MM.1S (cell line): Measurements from ENCODE around the gene FAP.

Experiments
- DNase-seq: peaks from one replicate; pipeline ENCODE4 v3.0.0-alpha.2; 2015
- H2AFZ ChIP-seq: fragments of 300-600 bp; sonication (generic); 2 replicates; pipeline ENCODE4 v1.6.0; 2016; ENCODE audit warnings: antibody characterized with exemption, low read length
- H3F3A ChIP-seq: fragments of 300-600 bp; sonication (generic); 2 replicates; pipeline ENCODE4 v1.6.1; 2016; ENCODE audit warnings: mild to moderate bottlenecking, antibody characterized with exemption, low read length, moderate library complexity, mixed read lengths; ENCODE audit not compliant: insufficient read depth
- H3K27ac ChIP-seq: fragments of 300-600 bp; sonication (generic); 2 replicates; pipeline ENCODE4 v1.5.1; 2016; ENCODE audit warnings: mild to moderate bottlenecking, low read length
- H3K27me3 ChIP-seq: fragments of 300-600 bp; sonication (generic); replicated peaks from 2 replicates; pipeline ENCODE4 v1.6.0; 2016; ENCODE audit warnings: low read length; ENCODE audit not compliant: insufficient read depth
- H3K36me3 ChIP-seq: fragments of 300-600 bp; sonication (generic); replicated peaks from 2 replicates; pipeline ENCODE4 v1.6.1; 2016; ENCODE audit warnings: mild to moderate bottlenecking, low read length, mixed read lengths; ENCODE audit not compliant: insufficient read depth
- H3K4me1 ChIP-seq: fragments of 300-600 bp; sonication (generic); 2 replicates; pipeline ENCODE4 v1.6.1; 2016; ENCODE audit warnings: low read length, mixed read lengths
- H3K4me2 ChIP-seq: fragments of 300-600 bp; sonication (generic); 2 replicates; pipeline ENCODE4 v1.6.0; 2016; ENCODE audit warnings: low read depth, low read length
- H3K4me3 ChIP-seq: fragments of 300-600 bp; sonication (generic); 2 replicates; pipeline ENCODE4 v1.5.1; 2016; ENCODE audit warnings: low read length, mixed read lengths
- H3K79me2 ChIP-seq: fragments of 300-600 bp; sonication (generic); 2 replicates; pipeline ENCODE4 v1.6.1; 2016; ENCODE audit warnings: mixed run types, low read length, mixed read lengths
- H3K9ac ChIP-seq: fragments of 300-600 bp; sonication (generic); 2 replicates; pipeline ENCODE4 v1.6.1; 2016; ENCODE audit warnings: low read length, mixed read lengths
- H3K9me2 ChIP-seq: fragments of 300-600 bp; sonication (generic); replicated peaks from 2 replicates; pipeline ENCODE4 v1.6.1; 2016; ENCODE audit warnings: mild to moderate bottlenecking, low read length, mixed read lengths; ENCODE audit not compliant: insufficient read depth
- H3K9me3 ChIP-seq: fragments of 300-600 bp; sonication (generic); replicated peaks from 2 replicates; pipeline ENCODE4 v1.6.1; 2016; ENCODE audit warnings: mild to moderate bottlenecking, low read length, mixed read lengths; ENCODE audit not compliant: insufficient read depth
- H4K20me1 ChIP-seq: fragments of 300-600 bp; sonication (generic); 2 replicates; pipeline ENCODE4 v1.6.1; 2016; ENCODE audit warnings: mild to moderate bottlenecking, low read length, moderate library complexity, mixed read lengths; ENCODE audit not compliant: insufficient read depth
- CTCF ChIP-seq: fragments of 300-600 bp; sonication (generic); IDR thresholded peaks from 2 replicates; pipeline ENCODE4 v1.5.1; 2016; ENCODE audit warnings: antibody characterized with exemption, low read length, mixed read lengths
- EZH2 ChIP-seq: fragments of 300-600 bp; sonication (generic); optimal IDR thresholded peaks from 2 replicates; pipeline ENCODE3; 2017; ENCODE audit warnings: low read depth, mild to moderate bottlenecking, antibody characterized with exemption, low read length, mixed read lengths
- EZH2phosphoT487 ChIP-seq: fragments of 300-600 bp; sonication (generic); IDR thresholded peaks from 2 replicates; pipeline ENCODE4 v1.6.1; 2018; ENCODE audit warnings: antibody characterized with exemption, low read length

The FAP gene

GRCh38 chr2:162166745-162167144, 76.5 kb downstream of the FAP start:
- no peak for DNase-seq
- H3K4me1 ChIP-seq = 0 out of 2 replicates have a peak, but pooled peaks cover 8% of the 10 kb centered on the region
- H4K20me1 ChIP-seq = no peaks in the 10 kb centered on the region
- no peak overlapping the region for H3K4me3 ChIP-seq
- H2AFZ ChIP-seq = no peak overlapping the region
- no peak overlapping the region for H3K27ac ChIP-seq
- H3K9me2 ChIP-seq = no peaks in the 10 kb centered on the region
- H3F3A ChIP-seq = no peaks in the 10 kb centered on the region
- H3K4me2 ChIP-seq = no peak overlapping the region
- H3K9ac ChIP-seq = no peak overlapping the region
- H3K9me3 ChIP-seq = no peaks in the 10 kb centered on the region
- TF ChIP-seq CTCF (no peak), EZH2 (no peak), EZH2phosphoT487 (no peak)
- no peaks in the 10 kb centered on the region for H3K27me3 ChIP-seq
- H3K79me2 ChIP-seq = no peaks in the 10 kb centered on the region
- no peaks in the 10 kb centered on the region for H3K36me3 ChIP-seq

DNA sequence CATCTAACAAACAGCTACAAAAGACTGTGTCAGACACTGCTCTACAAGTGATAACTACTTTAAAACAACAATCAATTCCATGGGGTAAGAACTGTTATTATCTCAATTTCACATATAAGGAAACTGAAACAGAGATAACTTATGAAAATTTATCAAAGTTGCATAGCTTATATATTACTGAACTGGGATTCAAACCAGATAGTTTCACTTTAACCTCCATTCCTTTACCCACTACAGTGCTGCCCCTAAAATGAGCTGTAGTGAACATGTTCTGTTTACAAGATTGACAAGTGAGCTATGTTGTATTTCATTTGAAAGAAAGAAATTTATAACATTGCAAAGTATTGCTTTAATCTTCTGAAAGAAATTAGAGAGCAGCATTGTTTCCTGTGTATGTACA, 77.1 kb downstream of the FAP start:
- no peak for DNase-seq
- H3F3A ChIP-seq = no peaks in the 10 kb centered on the region
- H3K9me3 ChIP-seq = no peaks in the 10 kb centered on the region
- no peaks in the 10 kb centered on the region for H3K27me3 ChIP-seq
- H3K4me2 ChIP-seq = no peak overlapping the region
- no peak overlapping the region for H3K27ac ChIP-seq
- no peaks in the 10 kb centered on the region for H3K9me2 ChIP-seq
- no peaks in the 10 kb centered on the region for H4K20me1 ChIP-seq
- H3K4me3 ChIP-seq = no peak overlapping the region
- no peaks in the 10 kb centered on the region for H3K36me3 ChIP-seq
- no peaks in the 10 kb centered on the region for H3K79me2 ChIP-seq
- no peak overlapping the region for H2AFZ ChIP-seq
- TF ChIP-seq EZH2 (no peak), EZH2phosphoT487 (no peak), CTCF (no peak)
- H3K4me1 ChIP-seq = 0 out of 2 replicates have a peak, but pooled peaks cover 8% of the 10 kb centered on the region
- H3K9ac ChIP-seq = no peak overlapping the region

- Histone ChIP-seq H3F3A (no peaks in the 10 kb centered on the region), H3K9me3 (no peaks in the 10 kb centered on the region), H3K4me3 (no peak overlapping the region), H3K79me2 (no peaks in the 10 kb centered on the region), H3K36me3 (no peaks in the 10 kb centered on the region), H3K4me1 (0 out of 2 replicates have a peak, but pooled peaks cover 8% of the 10 kb centered on the region), H3K27me3 (no peaks in the 10 kb centered on the region), H2AFZ (no peak overlapping the region), H3K9ac (no peak overlapping the region), H3K27ac (no peak overlapping the region), H3K9me2 (no peaks in the 10 kb centered on the region), H4K20me1 (no peaks in the 10 kb centered on the region), H3K4me2 (no peak overlapping the region)
- DNase-seq = no peak
- no peak for TF ChIP-seq EZH2phosphoT487
- TF ChIP-seq CTCF = no peak
- TF ChIP-seq EZH2 = no peak
These were observed 78.4 kb downstream of the FAP start for GRCh38 chr2:162164802-162165201.

- H3K36me3 ChIP-seq = no peaks in the 10 kb centered on the region
- no peak overlapping the region for H3K4me3 ChIP-seq
- H4K20me1 ChIP-seq = no peaks in the 10 kb centered on the region
- no peaks in the 10 kb centered on the region for H3K27me3 ChIP-seq
- no peak for TF ChIP-seq EZH2
- TF ChIP-seq EZH2phosphoT487 = no peak
- TF ChIP-seq CTCF = no peak
- H3K9me3 ChIP-seq = no peaks in the 10 kb centered on the region
- no peaks in the 10 kb centered on the region for H3K79me2 ChIP-seq
- no peak overlapping the region for H3K9ac ChIP-seq
- no peak for DNase-seq
- no peaks in the 10 kb centered on the region for H3K4me1 ChIP-seq
- H3K4me2 ChIP-seq = no peak overlapping the region
- H3K9me2 ChIP-seq = no peaks in the 10 kb centered on the region
- H3K27ac ChIP-seq = no peak overlapping the region
- H3F3A ChIP-seq = no peaks in the 10 kb centered on the region
- H2AFZ ChIP-seq = no peak overlapping the region
These were observed 83.8 kb downstream of the FAP start for GRCh38 chr2:162159446-162159845.
